Measurements from ENCODE around the gene ACTA1.
"Not testable (repeated sequence)": the region's sequence is repeated elsewhere in the genome, so short reads cannot be mapped to it uniquely, and the experiment has no call there.

Gene ACTA1

DNA sequence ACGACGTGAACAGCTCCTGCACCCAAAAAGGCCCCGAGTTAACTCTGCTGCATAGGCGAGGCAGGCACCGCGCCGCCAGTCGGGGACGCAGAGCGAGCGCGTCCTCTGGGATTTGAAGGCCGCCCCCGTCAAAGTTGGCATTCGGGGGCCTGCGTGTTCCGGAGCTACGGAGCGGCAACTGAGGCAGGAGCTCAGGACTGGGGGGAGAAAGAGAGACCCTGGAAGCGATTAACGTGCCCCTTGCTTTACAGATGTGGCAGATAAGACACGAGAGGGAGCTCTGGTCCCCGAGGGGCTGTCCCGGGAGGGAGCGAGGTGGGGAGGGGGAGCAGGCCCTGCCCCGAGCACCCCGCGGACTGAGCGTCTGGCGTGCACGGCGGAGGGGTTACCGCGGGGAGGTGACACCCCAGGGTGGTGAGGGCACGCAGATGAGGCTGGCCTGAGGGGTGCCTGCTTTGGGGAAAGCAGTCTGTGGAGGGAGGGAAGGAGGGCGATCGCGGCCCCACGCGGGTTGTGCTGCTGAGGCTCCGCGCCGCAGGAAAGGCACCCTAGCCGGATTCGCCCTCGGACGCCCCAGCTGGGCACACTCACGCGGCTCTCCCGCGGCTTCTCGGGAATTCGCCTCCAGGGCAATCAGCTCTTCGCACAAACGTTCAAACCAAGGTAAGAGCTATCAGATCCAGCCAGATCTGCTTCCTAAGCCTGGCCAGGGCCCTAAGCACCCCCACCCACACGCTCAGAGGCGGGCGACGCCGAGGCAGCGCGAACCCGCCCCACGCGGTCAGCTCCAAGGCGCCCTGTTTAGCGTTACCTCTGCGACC, 26.5 kb downstream of the ACTA1 start:
- DNase-seq = no peak

DNA sequence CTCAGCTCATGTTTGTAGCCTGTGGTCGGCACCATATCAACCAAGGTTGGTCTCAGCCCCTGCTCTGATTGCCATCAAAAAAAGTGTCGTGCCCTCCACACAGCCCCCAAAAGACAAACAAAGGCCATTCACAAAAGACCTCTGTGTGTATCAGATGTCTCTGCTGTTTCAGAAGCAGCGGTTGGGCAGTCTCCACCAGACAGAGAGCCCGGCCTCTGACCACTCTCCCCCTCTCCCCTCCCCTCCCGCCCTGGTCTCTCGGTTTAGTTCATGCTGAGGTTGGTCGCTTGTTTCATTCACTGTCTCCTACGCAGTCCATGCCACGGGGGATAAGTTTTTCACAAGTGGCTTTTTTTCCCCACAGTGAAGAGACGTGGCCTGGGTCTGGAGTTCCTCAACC, 27.1 kb downstream of the ACTA1 start:
- no peak for DNase-seq

DNA sequence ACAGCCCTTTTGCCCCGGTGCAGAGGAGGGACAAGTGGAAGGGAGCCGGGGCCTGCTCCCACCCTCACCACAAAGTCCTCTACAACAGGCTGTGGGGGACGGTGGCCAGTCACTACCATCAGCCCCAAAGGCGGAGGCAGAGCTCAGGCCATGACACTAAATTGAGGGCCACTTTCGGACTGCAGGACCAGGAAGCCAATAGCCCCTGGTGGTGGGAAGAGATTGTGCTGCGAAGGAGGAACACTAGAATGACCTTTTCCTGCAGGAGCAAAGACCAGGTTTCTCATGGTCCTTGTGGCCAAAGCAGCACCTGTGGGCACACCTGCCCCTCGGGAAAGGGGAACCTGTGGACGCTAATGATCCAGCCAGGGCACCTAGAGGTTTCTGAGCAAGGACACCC, 30.3 kb downstream of the ACTA1 start:
- DNase-seq = no peak

DNA sequence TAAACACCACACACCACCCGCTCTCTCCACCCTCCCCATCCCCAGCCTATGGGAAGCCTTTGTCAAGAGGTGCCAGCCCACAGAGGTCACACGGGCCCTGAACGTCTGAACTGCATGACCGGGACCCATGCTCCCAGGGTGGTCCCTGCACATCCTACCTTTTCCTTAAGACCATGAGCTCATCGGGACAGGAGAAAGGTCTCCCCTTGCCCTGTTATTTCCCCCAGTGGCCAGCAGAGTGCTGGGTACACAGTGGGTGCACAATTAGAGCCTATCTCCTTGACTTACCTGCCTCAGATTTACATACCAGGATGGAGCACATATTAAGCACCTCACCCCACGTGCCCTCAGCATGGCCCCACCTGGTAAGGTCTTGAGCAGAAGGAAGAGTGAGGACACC, 30.9 kb downstream of the ACTA1 start:
- DNase-seq = no peak

DNA sequence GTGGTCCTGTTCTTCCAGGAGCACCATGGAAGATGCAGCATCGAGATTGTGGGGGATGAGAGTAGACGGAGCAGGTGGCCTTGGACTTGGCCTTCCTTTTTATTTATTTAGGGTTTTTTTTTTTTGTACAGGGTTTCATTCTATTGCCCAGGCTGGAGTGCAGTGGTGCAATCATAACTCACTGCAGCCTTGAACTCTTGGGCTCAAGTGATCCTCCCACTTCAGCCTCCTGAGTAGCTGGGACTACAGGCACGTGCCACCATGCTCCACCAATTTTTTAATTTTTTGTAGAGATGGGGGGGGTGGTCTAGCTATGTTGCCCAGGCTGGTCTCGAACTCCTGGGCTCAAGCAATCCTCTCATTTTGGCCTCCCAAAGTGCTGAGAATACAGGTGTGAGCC, 31.6 kb downstream of the ACTA1 start:
- DNase-seq = not testable (repeated sequence)

DNA sequence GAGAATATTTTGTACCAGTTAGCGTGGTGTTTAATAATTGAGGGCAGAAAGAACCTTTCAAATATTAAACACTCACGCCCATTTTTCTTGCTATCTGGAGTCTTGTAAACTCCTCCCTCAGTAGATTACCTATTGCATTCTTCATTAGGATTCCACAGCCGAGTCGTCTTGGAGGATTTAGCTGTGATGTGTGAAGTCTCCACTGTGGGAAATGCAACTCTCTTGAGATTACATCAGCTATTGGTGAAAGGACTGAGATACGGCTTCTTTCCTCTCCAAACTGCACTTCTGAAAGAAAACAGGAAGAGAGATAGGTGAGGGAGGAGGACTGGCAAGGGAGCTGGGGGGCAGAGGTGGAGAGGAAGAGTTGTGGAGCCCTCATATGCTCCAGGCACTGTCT, 36.1 kb downstream of the ACTA1 start:
- DNase-seq = no peak

DNA sequence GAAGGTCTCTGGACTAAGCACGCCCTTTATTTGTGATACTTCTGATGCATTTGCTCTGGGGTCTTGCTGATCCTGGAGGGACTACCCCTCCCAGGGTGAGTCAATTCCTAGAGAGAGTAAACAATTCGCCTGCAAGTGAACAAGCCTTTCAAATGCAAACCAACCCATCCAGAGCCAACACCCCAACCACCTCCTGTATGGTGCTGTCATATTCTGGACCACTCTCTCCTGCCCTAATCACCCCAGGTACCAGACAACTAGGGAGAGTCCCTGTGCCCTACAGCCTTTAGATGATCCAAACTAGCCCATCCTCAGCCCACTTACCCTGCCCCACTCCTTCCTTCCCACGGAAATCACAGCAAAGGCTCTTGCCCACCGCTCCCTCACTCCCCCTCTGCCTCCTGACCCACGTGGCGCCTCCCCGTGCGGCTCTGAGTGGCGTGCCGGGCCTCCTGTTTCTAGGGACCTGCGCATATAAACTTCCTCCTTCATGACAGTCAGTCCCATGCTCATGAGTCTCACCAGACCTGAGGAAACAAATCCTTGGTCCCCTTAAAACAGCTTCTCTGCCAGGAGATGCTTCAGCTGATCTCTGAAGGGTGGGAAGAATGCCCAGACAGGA, 37.2 kb downstream of the ACTA1 start:
- DNase-seq = no peak

DNA sequence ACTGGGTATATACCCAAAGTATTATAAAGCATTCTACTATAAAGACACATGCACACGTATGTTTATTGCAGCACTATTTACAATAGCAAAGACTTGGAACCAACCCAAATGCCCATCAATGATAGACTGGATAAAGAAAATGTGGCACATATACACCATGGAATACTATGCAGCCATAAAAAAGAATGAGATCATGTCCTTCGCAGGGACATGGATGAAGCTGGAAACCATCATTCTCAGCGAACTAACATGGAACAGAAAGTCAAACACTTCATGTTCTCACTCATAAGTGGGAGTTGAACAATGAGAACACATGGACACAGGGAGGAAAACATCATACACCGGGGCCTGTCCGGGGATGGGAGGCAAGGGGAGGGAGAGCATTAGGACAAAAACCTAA, 39.4 kb downstream of the ACTA1 start:
- DNase-seq = not testable (repeated sequence)

DNA sequence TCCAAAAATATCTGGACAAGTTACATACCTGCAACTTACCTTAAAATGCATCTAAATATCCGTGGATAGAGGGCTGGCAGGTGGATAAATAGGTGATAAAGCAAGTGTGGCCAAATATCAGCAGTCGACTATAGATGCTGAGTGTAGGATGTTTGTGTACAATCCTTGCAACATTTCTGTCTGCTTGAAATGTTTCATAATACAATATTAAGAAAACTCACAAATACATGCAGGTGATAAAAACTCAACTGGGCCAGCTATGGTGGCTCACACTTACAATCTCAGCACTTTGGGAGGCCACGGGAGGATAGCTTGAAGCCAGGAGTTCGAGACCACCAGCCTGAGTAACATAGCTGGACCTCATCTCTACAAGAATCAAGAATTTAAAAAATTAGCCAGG, 41.0 kb downstream of the ACTA1 start:
- DNase-seq = no peak

DNA sequence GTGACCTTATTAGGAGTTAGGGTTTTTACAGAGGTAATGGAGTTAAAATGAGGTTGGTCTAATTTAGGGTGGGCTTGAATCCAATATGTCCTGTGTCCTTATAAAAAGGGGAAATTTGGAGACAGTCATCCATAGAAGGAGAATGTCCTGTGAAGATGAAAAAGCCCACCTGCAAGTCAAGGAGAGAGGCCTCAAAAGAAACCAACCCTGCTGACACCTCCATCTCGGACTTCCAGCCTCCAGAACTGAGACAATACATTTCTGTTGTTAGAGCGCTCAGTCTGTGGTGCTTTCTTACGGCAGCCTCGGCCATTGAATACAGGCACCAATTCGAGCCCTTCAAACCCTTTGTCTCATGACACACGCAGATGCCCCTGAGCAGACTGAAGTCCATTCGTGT, 43.8 kb downstream of the ACTA1 start:
- no peak for DNase-seq

DNA sequence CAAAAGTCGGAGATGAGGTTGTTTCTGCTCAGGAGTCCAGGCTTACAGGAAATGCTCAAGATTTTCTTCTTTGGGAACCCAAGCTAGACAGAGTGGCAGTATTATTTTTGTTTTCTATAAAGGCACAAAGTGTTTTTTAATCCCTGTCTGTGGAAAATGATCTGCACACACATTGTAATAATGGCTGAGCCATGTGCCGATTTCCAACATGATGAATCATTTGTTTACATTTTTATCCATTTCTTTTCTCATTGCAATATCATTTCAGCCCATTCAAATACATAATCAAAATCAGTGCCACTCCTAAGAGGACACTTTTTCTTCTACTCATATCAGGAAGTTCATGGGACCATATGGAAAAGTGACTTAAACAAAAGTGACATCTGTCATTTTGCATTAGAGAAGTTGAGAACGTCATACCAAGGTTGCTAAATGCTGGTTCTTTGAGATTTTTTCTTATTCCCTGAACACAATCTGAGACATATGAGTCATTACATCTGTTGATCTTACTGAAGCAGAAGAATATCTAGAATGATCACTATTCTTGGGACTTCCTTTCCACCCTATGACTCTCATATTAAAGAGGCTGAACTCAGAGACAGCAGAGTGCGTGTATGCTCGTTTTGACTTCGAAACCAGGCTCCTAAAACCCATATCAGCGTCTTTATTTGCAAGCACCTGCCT, 44.9 kb downstream of the ACTA1 start:
- no peak for DNase-seq

DNA sequence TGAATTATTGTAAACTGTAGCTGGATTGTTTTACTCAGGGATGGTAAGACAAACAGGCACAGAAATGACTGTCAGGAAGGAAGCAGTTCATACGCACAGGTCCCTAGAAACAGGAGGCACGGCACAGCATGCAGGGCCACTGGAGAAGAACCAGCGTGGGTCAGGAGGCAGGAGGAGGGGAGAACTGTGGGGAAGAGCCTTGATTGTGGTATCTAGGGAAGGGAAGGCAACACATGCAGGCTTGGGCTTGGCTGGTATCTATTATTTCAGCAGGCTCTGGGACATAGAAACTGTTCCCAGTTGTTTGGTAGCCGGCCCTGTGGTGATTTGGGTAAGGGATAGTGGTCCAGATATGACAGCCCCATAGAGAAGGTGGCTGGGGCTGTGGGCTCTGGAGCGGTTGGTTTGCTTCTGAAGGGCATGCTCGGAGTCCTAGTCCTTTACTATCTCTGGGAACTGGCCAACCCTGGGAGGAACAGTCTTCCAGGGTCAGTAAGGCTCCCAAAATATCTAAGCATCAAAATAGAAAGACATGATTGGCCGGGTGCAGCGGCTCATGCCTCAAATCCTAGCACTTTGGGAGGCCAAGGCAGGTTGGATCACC, 47.9 kb downstream of the ACTA1 start:
- DNase-seq = no peak

DNA sequence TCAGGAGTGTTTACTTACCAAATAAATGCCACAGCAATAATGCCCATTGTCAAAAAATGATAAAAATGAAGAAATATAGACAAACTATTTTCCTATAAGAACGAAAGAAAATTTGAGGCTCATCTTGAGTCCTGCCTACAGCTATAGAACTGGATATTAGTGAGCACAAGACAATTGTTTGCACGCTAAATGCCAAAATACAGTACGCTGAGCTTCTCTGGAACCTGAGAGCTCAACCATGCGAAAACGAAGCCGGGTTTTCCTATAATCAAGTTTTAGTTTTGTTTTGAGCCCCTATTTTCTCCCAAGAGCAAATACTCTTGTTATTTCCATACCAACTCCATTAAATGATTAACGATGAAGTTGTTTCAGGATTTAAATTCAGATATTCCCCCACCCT, 49.1 kb downstream of the ACTA1 start:
- no peak for DNase-seq

DNA sequence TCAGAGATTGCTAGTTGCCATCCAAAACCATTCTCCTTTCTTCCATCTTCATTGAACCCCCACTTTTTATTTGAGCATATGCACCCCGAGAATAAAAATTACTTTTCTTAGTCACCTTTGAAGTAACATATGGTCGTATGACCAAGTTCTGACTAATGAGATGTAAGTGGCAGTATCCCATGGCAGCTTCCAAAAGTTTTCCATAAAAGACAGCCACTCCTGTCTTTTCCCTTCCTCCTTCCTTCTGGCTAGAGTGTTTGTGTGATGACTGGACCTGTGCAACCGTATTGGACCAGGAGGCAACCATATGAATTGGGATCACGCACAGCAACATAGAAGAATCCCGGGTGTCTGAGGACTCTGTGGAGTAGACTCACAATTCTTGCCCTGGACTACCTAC, 49.9 kb downstream of the ACTA1 start:
- no peak for DNase-seq

DNA sequence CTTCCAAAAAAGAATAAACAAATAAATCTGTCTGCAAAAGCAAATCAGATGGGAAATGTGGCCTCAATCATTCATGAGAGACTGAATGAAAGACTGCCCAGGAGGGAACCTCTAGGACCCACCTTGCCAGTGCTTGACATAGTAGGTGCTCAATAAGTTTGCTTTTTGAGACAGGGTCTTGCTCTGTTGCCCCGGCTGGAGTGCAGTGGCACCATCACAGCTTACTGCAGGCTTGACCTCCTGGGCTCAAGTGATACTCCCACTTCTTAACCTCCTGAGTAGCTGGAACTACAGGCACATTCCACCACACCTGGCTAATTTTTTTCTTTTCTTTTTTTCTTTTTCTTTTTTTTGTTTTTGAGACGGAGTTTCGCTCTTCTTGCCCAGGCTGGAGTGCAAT, 50.7 kb downstream of the ACTA1 start:
- no peak for DNase-seq

Measured in activated CD4-positive, alpha-beta T cell treated with anti-CD3 and anti-CD28 coated beads, Interleukin-2, Interleukin-6, amounts not matched to agents 100 ng/mL and 50 ng/mL, durations not matched to agents 16 hours and 8 hours (primary cell).